ENCODE results near the gene AMBRA1.
A peak's percentile ranks its signal among the peaks of the same experiment; 100 is the strongest.
"Not testable (repeated sequence)": the region's sequence is repeated elsewhere in the genome, so short reads cannot be mapped to it uniquely, and the experiment has no call there.

Gene AMBRA1

DNA sequence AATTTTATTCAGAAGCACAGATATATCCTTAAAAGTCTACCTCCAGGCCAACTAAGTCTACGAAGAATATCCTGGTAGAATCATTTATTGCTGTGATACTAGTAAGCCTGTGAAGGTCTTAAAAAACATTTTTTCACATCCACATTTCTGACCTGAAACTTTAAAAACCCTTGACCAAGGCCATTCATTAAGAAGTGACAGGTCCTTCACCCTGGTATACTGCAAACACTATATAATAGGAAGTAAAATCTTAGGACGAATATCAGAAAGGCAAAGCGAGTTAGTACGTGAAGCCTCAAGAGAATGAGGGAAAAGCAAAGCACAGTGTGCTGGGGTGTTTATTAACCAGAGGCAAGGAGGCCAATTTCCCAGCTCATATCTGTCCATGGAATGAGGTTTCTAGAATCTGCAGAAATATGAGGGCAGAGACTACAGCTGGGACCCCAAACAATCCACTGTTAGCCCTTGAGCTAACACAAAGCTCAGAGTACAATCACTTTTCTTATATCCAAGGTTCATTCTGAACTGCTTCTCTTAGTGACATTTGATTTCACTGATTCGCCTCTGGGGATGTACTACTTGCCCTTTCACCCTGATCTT, 71.0 kb downstream of the AMBRA1 start:
- DNase-seq (ENCODE audit: extremely low read depth, low read depth), result no peak
- TF ChIP-seq, protein P1, sequence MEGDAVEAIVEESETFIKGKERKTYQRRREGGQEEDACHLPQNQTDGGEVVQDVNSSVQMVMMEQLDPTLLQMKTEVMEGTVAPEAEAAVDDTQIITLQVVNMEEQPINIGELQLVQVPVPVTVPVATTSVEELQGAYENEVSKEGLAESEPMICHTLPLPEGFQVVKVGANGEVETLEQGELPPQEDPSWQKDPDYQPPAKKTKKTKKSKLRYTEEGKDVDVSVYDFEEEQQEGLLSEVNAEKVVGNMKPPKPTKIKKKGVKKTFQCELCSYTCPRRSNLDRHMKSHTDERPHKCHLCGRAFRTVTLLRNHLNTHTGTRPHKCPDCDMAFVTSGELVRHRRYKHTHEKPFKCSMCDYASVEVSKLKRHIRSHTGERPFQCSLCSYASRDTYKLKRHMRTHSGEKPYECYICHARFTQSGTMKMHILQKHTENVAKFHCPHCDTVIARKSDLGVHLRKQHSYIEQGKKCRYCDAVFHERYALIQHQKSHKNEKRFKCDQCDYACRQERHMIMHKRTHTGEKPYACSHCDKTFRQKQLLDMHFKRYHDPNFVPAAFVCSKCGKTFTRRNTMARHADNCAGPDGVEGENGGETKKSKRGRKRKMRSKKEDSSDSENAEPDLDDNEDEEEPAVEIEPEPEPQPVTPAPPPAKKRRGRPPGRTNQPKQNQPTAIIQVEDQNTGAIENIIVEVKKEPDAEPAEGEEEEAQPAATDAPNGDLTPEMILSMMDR (IDR thresholded peaks at IDR 0.05; ENCODE audit: low read depth, low read length), result no peak

GRCh38 chr11:46521961-46522681, 71.7 kb downstream of the AMBRA1 start:
- TF ChIP-seq, protein P1 (IDR thresholded peaks at IDR 0.05; ENCODE audit: low read depth, low read length), result 0 out of 2 replicates have a peak, but pooled peaks have one; percentile 2
- DNase-seq (ENCODE audit: extremely low read depth, low read depth), result no peak

DNA sequence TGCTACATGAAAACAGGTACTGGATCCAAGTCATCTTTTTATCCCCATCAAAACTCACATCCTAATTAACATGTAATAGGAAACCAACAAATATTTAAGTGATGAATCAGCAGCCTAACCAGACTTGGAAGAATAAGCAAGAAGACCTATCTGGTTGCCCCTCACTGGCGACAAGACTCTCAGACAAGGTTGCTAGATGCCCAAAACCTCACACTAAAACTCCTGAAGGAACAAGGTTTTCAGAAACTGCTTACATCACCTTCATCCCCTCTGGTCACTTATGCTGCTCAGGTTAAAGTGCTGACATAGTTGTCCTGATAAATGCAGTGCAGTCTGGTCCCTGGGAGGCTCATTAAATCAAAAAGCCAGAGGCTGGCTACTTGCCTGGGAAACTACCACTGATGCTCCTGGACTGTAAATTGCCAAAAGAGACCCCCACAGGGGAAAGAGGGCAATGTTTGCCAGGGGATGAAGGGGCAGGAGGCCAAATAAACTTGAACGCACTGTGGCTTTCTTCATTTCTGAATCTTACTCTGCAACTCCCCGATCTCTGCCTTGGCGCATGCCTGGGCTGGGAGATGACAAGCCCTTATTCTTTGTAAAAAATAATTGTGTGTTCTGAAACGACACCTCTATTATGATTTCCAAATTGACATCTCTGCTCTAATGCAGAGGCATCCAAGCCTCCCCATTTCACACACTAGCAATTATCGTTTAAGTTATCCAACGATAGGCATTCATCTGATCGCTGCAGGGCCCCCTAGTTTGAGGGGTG, 72.7 kb downstream of the AMBRA1 start:
- peak; percentile 23 for DNase-seq (ENCODE audit: extremely low read depth, low read depth)

DNA sequence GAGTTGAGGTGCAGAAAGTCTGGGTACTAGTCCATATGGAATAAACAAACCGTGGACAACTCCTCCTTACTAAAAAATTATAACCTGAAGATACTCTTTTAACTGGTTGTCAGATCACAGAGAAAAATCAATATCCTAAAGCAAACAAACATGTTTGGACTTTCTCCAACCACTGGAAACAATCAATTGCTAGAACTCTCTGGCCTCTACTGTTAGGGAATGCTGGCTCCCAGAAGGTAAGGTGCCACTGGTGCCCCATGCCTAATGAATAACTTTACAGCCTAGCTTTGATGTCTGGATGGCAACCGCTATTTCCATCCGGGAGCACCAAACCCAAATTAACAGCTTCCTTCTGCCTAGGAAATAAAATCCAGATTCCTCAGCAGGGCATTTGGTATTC, 74.5 kb downstream of the AMBRA1 start:
- DNase-seq (ENCODE audit: extremely low read depth, low read depth), result no peak
- TF ChIP-seq, protein P1 (IDR thresholded peaks at IDR 0.05; ENCODE audit: low read depth, low read length), result no peak

More for the DNA sequence above, 72.7 kb downstream of the AMBRA1 start:
- TF ChIP-seq, protein P1 (IDR thresholded peaks at IDR 0.05; ENCODE audit: low read depth, low read length), result no peak

GRCh38 chr11:46518928-46519327, 74.9 kb downstream of the AMBRA1 start:
- not testable (repeated sequence) for DNase-seq (ENCODE audit: extremely low read depth, low read depth)

DNA sequence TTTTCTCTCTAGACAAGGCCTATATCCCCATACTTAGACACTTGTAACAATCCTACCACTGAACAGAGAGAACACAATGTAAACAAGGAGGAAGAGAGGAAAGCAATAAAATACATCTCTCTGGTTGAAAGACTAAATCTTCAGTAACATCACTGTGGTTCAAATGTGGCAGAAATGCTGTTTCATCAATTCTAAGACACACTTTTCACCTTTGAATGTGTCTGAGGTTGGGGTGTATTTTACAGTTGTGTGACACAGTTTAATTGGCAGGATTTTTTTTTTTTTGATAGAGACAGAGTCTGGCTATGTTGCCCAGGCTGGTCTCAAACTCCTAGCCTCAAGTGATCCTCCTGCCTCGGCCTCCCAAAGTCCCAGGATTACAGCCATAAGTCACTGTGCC, 79.5 kb downstream of the AMBRA1 start:
- TF ChIP-seq, protein P1 (IDR thresholded peaks at IDR 0.05; ENCODE audit: low read depth, low read length), result no peak
- no peak for DNase-seq (ENCODE audit: extremely low read depth, low read depth)

DNA sequence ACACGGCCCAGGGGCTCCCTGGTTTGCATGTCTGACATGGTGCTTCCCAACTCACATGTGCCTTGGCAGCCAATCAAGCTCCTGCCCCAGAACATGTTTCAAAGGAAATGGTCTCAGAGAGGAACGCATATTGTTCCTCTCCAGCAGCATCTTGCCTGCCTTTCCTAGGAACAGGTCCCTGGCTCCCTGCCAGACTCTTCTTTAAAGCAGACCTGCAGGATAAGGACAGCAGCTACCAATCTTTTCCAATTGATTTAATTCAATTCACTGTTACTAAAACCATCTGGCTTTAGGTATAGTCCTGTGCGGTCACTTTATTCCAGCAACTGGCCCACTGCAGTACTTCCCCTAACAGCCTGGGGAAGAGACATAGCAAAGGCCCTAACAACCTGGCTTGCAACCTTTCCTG, 79.9 kb downstream of the AMBRA1 start:
- no peak for DNase-seq (ENCODE audit: extremely low read depth, low read depth)
- TF ChIP-seq, protein P1 (IDR thresholded peaks at IDR 0.05; ENCODE audit: low read depth, low read length), result no peak

Measured in AG09319 (cell line).